H9 (cell line): ENCODE data around the gene UMOD. TPM values are rescaled to one million over a fixed set of nuclear protein-coding genes. Genes with fewer than 3 reads are reported as not detected.

ENCODE experiments used
- DNase-seq: peaks from one replicate; pipeline ENCODE4 v3.0.0-alpha.2; 2017
- H2AFZ ChIP-seq: one replicate; pipeline ENCODE4 v1.6.1; 2013; ENCODE audit warnings: mild to moderate bottlenecking, low read length, control low read depth, moderate library complexity
- H2AK5ac ChIP-seq: 2 replicates; pipeline ENCODE4 v1.6.1; 2013; ENCODE audit warnings: low read length, control low read depth, mixed read lengths; ENCODE audit not compliant: insufficient read length
- H2BK120ac ChIP-seq: one replicate; pipeline ENCODE4 v1.6.1; 2013; ENCODE audit warnings: low read depth, mild to moderate bottlenecking, low read length, control low read depth, inconsistent platforms; ENCODE audit not compliant: poor library complexity, severe bottlenecking
- H2BK12ac ChIP-seq: 2 replicates; pipeline ENCODE4 v1.6.1; 2013; ENCODE audit warnings: low read length, control low read depth, mixed read lengths, low read depth; ENCODE audit not compliant: insufficient read length
- H2BK15ac ChIP-seq: 2 replicates; pipeline ENCODE4 v1.6.1; 2013; ENCODE audit warnings: low read depth, low read length, control low read depth
- H2BK20ac ChIP-seq: one replicate; pipeline ENCODE4 v1.6.1; 2013; ENCODE audit warnings: low read depth, mild to moderate bottlenecking, low read length, control low read depth, inconsistent platforms; ENCODE audit not compliant: poor library complexity, severe bottlenecking
- H2BK5ac ChIP-seq: 2 replicates; pipeline ENCODE4 v1.6.1; 2013; ENCODE audit warnings: low read length, control low read depth, mixed read lengths; ENCODE audit not compliant: insufficient read length
- H3K14ac ChIP-seq: 2 replicates; pipeline ENCODE4 v1.6.1; 2013; ENCODE audit warnings: low read length, control low read depth; ENCODE audit not compliant: insufficient read depth
- H3K18ac ChIP-seq: 2 replicates; pipeline ENCODE4 v1.6.1; 2013; ENCODE audit warnings: low read depth, mild to moderate bottlenecking, mixed read lengths, low read length, control low read depth; ENCODE audit not compliant: insufficient read length
- H3K23ac ChIP-seq: 2 replicates; pipeline ENCODE4 v1.6.1; 2013; ENCODE audit warnings: low read length, control low read depth, mixed read lengths, low read depth; ENCODE audit not compliant: insufficient read length
- H3K23me2 ChIP-seq: 2 replicates; pipeline ENCODE4 v1.6.1; 2013; ENCODE audit warnings: low read depth, mild to moderate bottlenecking, mixed read lengths, low read length, control low read depth; ENCODE audit not compliant: insufficient read length, poor library complexity, severe bottlenecking
- H3K27ac ChIP-seq: 2 replicates; pipeline ENCODE4 v1.5.1; 2013; ENCODE audit warnings: low read length, control low read depth, mixed read lengths, low read depth; ENCODE audit not compliant: insufficient read length
- H3K27me3 ChIP-seq: 2 replicates; pipeline ENCODE4 v1.6.1; 2013; ENCODE audit warnings: low read length, control low read depth, inconsistent platforms; ENCODE audit not compliant: insufficient read depth
- H3K4ac ChIP-seq: 2 replicates; pipeline ENCODE4 v1.6.1; 2013; ENCODE audit warnings: low read depth, mild to moderate bottlenecking, control low read depth, inconsistent platforms, low read length, moderate library complexity
- H3K4me1 ChIP-seq: 2 replicates; pipeline ENCODE4 v1.6.1; 2013; ENCODE audit warnings: low read length, control low read depth, inconsistent platforms; ENCODE audit not compliant: insufficient read depth
- H3K4me2 ChIP-seq: 2 replicates; pipeline ENCODE4 v1.6.1; 2013; ENCODE audit warnings: low read length, control low read depth, mixed read lengths; ENCODE audit not compliant: insufficient read length, insufficient read depth
- H3K56ac ChIP-seq: 2 replicates; pipeline ENCODE4 v1.6.1; 2013; ENCODE audit warnings: low read depth, mild to moderate bottlenecking, mixed read lengths, low read length, control low read depth; ENCODE audit not compliant: insufficient read length
- H3K79me1 ChIP-seq: 2 replicates; pipeline ENCODE4 v1.6.1; 2013; ENCODE audit warnings: low read depth, mild to moderate bottlenecking, moderate library complexity, low read length, control low read depth, inconsistent platforms; ENCODE audit not compliant: insufficient read depth, poor library complexity, severe bottlenecking
- H3K79me2 ChIP-seq: 2 replicates; pipeline ENCODE4 v1.6.1; 2013; ENCODE audit warnings: low read length, control low read depth, inconsistent platforms; ENCODE audit not compliant: insufficient read depth
- H3K9ac ChIP-seq: 2 replicates; pipeline ENCODE4 v1.6.1; 2013; ENCODE audit warnings: low read length, control low read depth, mixed read lengths; ENCODE audit not compliant: insufficient read length; ENCODE audit errors: extremely low read depth
- H3K9me3 ChIP-seq: one replicate; pipeline ENCODE4 v1.6.1; 2013; ENCODE audit warnings: low read depth, low read length, inconsistent platforms; ENCODE audit not compliant: control insufficient read depth
- H3T11ph ChIP-seq: one replicate; pipeline ENCODE4 v1.6.1; 2013; ENCODE audit warnings: mild to moderate bottlenecking, low read length, control low read depth, inconsistent platforms
- H4K20me1 ChIP-seq: one replicate; pipeline ENCODE4 v1.6.1; 2013; ENCODE audit not compliant: control insufficient read depth, insufficient read length, insufficient read depth
- H4K5ac ChIP-seq: 2 replicates; pipeline ENCODE4 v1.6.1; 2013; ENCODE audit warnings: low read depth, mild to moderate bottlenecking, mixed read lengths, low read length, control low read depth; ENCODE audit not compliant: insufficient read length
- H4K8ac ChIP-seq: replicated peaks from 2 replicates; pipeline ENCODE4 v1.6.1; 2013; ENCODE audit warnings: low read length, control low read depth, mixed read lengths, low read depth; ENCODE audit not compliant: insufficient read length
- H4K91ac ChIP-seq: 2 replicates; pipeline ENCODE4 v1.6.1; 2013; ENCODE audit warnings: low read depth, mild to moderate bottlenecking, moderate library complexity, mixed read lengths, low read length, control low read depth; ENCODE audit not compliant: insufficient read length
- H3K27ac Mint-ChIP-seq, 3 experiments: 2 replicates in 2 of 3; 3 replicates in 1 of 3; pipeline ENCODE4 v1.8.0; 2020 to 2021; ENCODE audit warnings: mixed read lengths in 3 of 3, mild to moderate bottlenecking in 1 of 3, moderate library complexity in 1 of 3
- H3K27me3 Mint-ChIP-seq: 2 replicates; pipeline ENCODE4 v1.8.0; 2021; ENCODE audit warnings: low read depth, mild to moderate bottlenecking, moderate library complexity, mixed read lengths
- H3K36me3 Mint-ChIP-seq, 3 experiments: 2 replicates in 2 of 3; 3 replicates in 1 of 3; pipeline ENCODE4 v1.8.0; 2020 to 2021; ENCODE audit warnings: low read depth in 3 of 3, mixed read lengths in 3 of 3; ENCODE audit not compliant: insufficient read depth in 1 of 3
- H3K4me1 Mint-ChIP-seq, 2 experiments: 2 replicates each; pipeline ENCODE4 v1.8.0; 2020; ENCODE audit warnings: mixed read lengths in 2 of 2
- H3K4me3 Mint-ChIP-seq, 2 experiments: 2 replicates in 1 of 2; 3 replicates in 1 of 2; pipeline ENCODE4 v1.8.0; 2020 to 2021; ENCODE audit warnings: mild to moderate bottlenecking in 2 of 2, mixed read lengths in 2 of 2, moderate library complexity in 1 of 2
- H3K9me3 Mint-ChIP-seq, 2 experiments: 2 replicates in 1 of 2; 3 replicates in 1 of 2; pipeline ENCODE4 v1.8.0; 2020; ENCODE audit warnings: mild to moderate bottlenecking in 2 of 2, mixed read lengths in 2 of 2, moderate library complexity in 1 of 2
- WGBS: extraction: QIAGEN DNeasy Blood & Tissue Kit; methylation state at CpG from one replicate; pipeline ENCODE4 v1.1.7; 2013; ENCODE audit warnings: missing lambda C conversion rate, low lambda C conversion rate, mixed read lengths; ENCODE audit not compliant: insufficient read length; ENCODE audit errors: extremely low coverage; 5-methylcytosine and 5-hydroxymethylcytosine counted together
- total RNA-seq: library from RNA; stranded (reverse); gene quantifications from 2 replicates; pipeline ENCODE4 v1.2.1, GENCODE V29; 2021
- TF ChIP-seq, protein P1 (sequence below): fragments of 200-600 bp; sonication (generic); conservative IDR thresholded peaks from 3 replicates; pipeline ENCODE4 v1.8.0; 2021; ENCODE audit warnings: antibody characterized with exemption, mild to moderate bottlenecking

UMOD gene
- total RNA-seq, 1 experiment from 2014 or later, result not detected

DNA sequence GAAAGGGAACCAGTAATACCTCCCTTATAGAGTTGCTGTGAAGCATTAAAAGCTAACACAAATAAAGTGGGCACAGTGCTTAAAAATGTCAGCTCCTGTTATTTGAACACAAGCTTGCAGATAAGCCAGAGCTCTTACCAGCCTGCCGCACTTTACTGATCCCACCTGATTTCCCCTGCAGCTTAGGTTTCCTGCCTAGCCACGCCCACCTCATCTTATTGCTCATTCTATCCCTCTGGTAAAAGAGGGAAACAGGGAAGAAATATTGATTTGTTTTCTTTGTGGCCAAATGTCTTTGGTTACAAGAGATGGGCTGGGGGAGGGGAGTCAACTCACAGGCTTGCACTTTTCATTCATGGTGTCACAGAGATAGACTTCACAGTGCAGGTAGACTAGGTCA is 15.6 kb downstream of the UMOD start:
- H3K9ac ChIP-seq, result no peak overlapping the region
- H3K9me3 ChIP-seq, result no peaks in the 10 kb centered on the region
- Mint-ChIP-seq H3K36me3 (no peaks in the 10 kb centered on the region), H3K4me3 (no peak overlapping the region), H3K4me1 (peaks cover 13 to 21% of the 10 kb centered on the region in 2 experiments), H3K27ac (no peak overlapping the region), H3K9me3 (no peaks in the 10 kb centered on the region; a peak in 1 of 5 replicates), H3K27me3 (no peaks in the 10 kb centered on the region)
- no peak overlapping the region for H2AK5ac ChIP-seq
- H4K8ac ChIP-seq, result no peak overlapping the region
- TF ChIP-seq, protein P1, sequence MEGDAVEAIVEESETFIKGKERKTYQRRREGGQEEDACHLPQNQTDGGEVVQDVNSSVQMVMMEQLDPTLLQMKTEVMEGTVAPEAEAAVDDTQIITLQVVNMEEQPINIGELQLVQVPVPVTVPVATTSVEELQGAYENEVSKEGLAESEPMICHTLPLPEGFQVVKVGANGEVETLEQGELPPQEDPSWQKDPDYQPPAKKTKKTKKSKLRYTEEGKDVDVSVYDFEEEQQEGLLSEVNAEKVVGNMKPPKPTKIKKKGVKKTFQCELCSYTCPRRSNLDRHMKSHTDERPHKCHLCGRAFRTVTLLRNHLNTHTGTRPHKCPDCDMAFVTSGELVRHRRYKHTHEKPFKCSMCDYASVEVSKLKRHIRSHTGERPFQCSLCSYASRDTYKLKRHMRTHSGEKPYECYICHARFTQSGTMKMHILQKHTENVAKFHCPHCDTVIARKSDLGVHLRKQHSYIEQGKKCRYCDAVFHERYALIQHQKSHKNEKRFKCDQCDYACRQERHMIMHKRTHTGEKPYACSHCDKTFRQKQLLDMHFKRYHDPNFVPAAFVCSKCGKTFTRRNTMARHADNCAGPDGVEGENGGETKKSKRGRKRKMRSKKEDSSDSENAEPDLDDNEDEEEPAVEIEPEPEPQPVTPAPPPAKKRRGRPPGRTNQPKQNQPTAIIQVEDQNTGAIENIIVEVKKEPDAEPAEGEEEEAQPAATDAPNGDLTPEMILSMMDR, result no peak
- H3K4me2 ChIP-seq, result no peak overlapping the region
- H3K79me2 ChIP-seq, result no peaks in the 10 kb centered on the region
- no peaks in the 10 kb centered on the region for H3K23me2 ChIP-seq
- no peak for DNase-seq
- no peaks in the 10 kb centered on the region for H3K27me3 ChIP-seq
- H2AFZ ChIP-seq, result no peak overlapping the region
- no peaks in the 10 kb centered on the region for H4K20me1 ChIP-seq
- H2BK12ac ChIP-seq, result no peak overlapping the region
- H3K56ac ChIP-seq, result no peak overlapping the region
- no CpG with 5 or more reads among the region's 2 CpGs for WGBS
- no peak overlapping the region for H3K18ac ChIP-seq
- no peak overlapping the region for H4K91ac ChIP-seq
- H3K4ac ChIP-seq, result no peak overlapping the region
- H3K79me1 ChIP-seq, result no peaks in the 10 kb centered on the region
- H3T11ph ChIP-seq, result no peak overlapping the region
- H4K5ac ChIP-seq, result no peak overlapping the region
- no peak overlapping the region for H3K14ac ChIP-seq
- no peak overlapping the region for H2BK120ac ChIP-seq
- H2BK20ac ChIP-seq, result no peak overlapping the region
- no peak overlapping the region for H2BK15ac ChIP-seq
- no peak overlapping the region for H2BK5ac ChIP-seq
- H3K27ac ChIP-seq, result no peak overlapping the region
- no peaks in the 10 kb centered on the region for H3K4me1 ChIP-seq
- H3K23ac ChIP-seq, result no peak overlapping the region
